Activated naive CD8-positive, alpha-beta T cell treated with anti-CD3 and anti-CD28 coated beads, Interleukin-2, amount 10 ng/mL, durations not matched to agents 7 days and 5 days (primary cell): ENCODE measurements around the gene CHST11. TPM values are rescaled to one million over a fixed set of nuclear protein-coding genes. Genes with fewer than 3 reads are reported as not detected.

Source experiments
- ATAC-seq: fragments of 150-1000 bp; cut with Tn5 transposase; one replicate; pipeline ENCODE4 v1.10.0; 2021; ENCODE audit warnings: low read depth, moderate library complexity
- POLR2A ChIA-PET: fragments of 350-600 bp; sonication (Branson Sonifier 250); formaldehyde crosslinking; loops from one replicate; lab custom pipeline; 2021; ENCODE audit warnings: antibody characterized with exemption; lab: Charles Lee
- DNase-seq: peaks from one replicate; pipeline ENCODE4 v3.0.0; 2021
- H3K27ac Mint-ChIP-seq: one replicate; pipeline ENCODE4 v1.8.0; 2022; ENCODE audit warnings: mild to moderate bottlenecking, mixed read lengths
- H3K27me3 Mint-ChIP-seq: one replicate; pipeline ENCODE4 v1.8.0; 2022; ENCODE audit warnings: mild to moderate bottlenecking, moderate library complexity, mixed read lengths
- H3K36me3 Mint-ChIP-seq: one replicate; pipeline ENCODE4 v1.8.0; 2021; ENCODE audit warnings: mild to moderate bottlenecking, mixed read lengths
- H3K4me1 Mint-ChIP-seq: one replicate; pipeline ENCODE4 v1.8.0; 2021; ENCODE audit warnings: mixed read lengths
- H3K4me3 Mint-ChIP-seq: one replicate; pipeline ENCODE4 v1.8.0; 2022; ENCODE audit warnings: mild to moderate bottlenecking, moderate library complexity, mixed read lengths
- H3K9me3 Mint-ChIP-seq: one replicate; pipeline ENCODE4 v1.8.0; 2021; ENCODE audit warnings: mixed read lengths
- total RNA-seq, 2 experiments: library from RNA; stranded (reverse); gene quantifications; one replicate each; pipeline ENCODE4 v1.2.3, GENCODE V29; 2021

The CHST11 gene
- total RNA-seq, 2 experiments from 2014 or later = 64.9 to 72.9 TPM

- H3K36me3 Mint-ChIP-seq = peaks cover 5% of the 10 kb centered on the region
- H3K27me3 Mint-ChIP-seq = no peaks in the 10 kb centered on the region
- H3K4me3 Mint-ChIP-seq = no peak overlapping the region
- no peaks in the 10 kb centered on the region for H3K9me3 Mint-ChIP-seq
- peak overlapping the region; percentile 31 for H3K27ac Mint-ChIP-seq
- no peak for ATAC-seq
- no peak for DNase-seq
- H3K4me1 Mint-ChIP-seq = peaks cover 26% of the 10 kb centered on the region
- POLR2A ChIA-PET = no interaction called here
Observed at GRCh38 chr12:104714369-104714768, 257.6 kb downstream of the CHST11 start.

DNA sequence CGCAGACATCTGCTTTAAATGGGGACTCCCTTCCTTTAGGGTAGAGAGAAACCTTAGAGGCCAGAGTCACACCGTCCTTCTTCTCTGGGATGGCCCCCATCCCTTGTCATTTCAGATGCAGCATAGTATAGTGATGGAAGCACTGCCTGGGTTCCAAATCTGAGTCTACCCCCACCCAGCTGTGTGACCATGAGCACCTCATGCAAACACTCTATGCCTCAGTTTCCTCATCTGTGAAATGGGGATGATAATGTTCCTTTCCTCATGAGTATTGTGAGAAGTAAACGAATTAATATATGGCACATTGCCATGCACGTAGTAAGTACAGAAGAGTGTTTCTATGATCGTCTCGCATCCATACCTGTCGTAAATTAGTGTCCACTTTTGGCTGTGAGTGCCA, 259.4 kb downstream of the CHST11 start:
- H3K36me3 Mint-ChIP-seq = peaks cover 6% of the 10 kb centered on the region
- H3K9me3 Mint-ChIP-seq = no peaks in the 10 kb centered on the region
- no peak overlapping the region for H3K4me3 Mint-ChIP-seq
- H3K27ac Mint-ChIP-seq = no peak overlapping the region
- POLR2A ChIA-PET = no interaction called here
- no peak for DNase-seq
- ATAC-seq = no peak
- H3K4me1 Mint-ChIP-seq = peaks cover 38% of the 10 kb centered on the region
- no peaks in the 10 kb centered on the region for H3K27me3 Mint-ChIP-seq

- ATAC-seq = no peak
- no peaks in the 10 kb centered on the region for H3K9me3 Mint-ChIP-seq
- POLR2A ChIA-PET = interaction anchor here (0.8 kb wide), 1 partner anchor 8 kb away, joined by 3 read pairs; no protein-coding TSS in a partner anchor
- H3K4me3 Mint-ChIP-seq = no peak overlapping the region
- H3K36me3 Mint-ChIP-seq = peaks cover 10% of the 10 kb centered on the region
- H3K27ac Mint-ChIP-seq = peak overlapping the region; percentile 8
- H3K27me3 Mint-ChIP-seq = no peaks in the 10 kb centered on the region
- DNase-seq = no peak
- H3K4me1 Mint-ChIP-seq = peaks cover 46% of the 10 kb centered on the region
Observed at GRCh38 chr12:104718304-104718929, 261.7 kb downstream of the CHST11 start.

DNA sequence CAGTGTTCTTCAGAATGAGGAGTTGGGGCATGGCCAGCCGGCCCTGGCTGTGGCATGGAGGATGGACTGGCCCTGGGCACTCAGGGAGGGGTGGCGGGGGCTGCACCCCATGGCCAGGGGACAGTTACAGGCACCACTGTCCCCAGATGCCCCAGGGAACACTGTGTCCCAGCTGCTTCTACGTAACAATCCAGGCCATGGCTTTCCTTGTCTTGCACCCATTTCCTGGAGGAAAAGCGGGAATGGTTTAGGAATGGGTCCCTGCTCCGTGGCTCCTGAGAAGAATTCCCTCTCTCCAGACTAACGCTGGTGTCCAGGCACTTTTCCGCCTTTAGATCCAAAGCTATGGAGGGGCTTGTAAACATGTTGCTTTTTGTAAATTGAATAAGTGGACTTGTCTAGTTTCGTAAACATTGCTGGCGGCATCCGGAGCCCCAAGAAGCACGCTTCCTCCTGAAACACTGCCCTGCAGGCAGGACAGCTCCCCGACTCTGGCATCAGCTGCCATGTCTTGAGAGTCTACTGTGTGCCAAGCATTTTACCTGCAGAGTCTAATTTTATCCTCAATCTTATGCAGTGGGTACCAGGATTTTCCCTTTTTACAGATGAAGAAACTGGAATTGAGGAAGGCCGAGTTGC, 263.1 kb downstream of the CHST11 start:
- POLR2A ChIA-PET = interaction anchor here (0.7 to 2.3 kb wide), 9 partner anchors 10 to 262 kb away, joined by 3 to 7 read pairs (median 4); no protein-coding TSS in a partner anchor
- peaks cover 37% of the 10 kb centered on the region for H3K4me1 Mint-ChIP-seq
- ATAC-seq (no peak), DNase-seq (no peak)
- peak overlapping the region; percentile 72 for H3K4me3 Mint-ChIP-seq
- H3K36me3 Mint-ChIP-seq = peaks cover 8% of the 10 kb centered on the region
- no peaks in the 10 kb centered on the region for H3K9me3 Mint-ChIP-seq
- no peaks in the 10 kb centered on the region for H3K27me3 Mint-ChIP-seq
- H3K27ac Mint-ChIP-seq = peak overlapping the region; percentile 78

GRCh38 chr12:104720339-104721038, 263.7 kb downstream of the CHST11 start:
- ATAC-seq = peak; percentile 73
- H3K9me3 Mint-ChIP-seq = no peaks in the 10 kb centered on the region
- peaks cover 9% of the 10 kb centered on the region for H3K36me3 Mint-ChIP-seq
- peak overlapping the region; percentile 78 for H3K27ac Mint-ChIP-seq
- H3K27me3 Mint-ChIP-seq = no peaks in the 10 kb centered on the region
- peak; percentile 78 for DNase-seq
- H3K4me1 Mint-ChIP-seq = peaks cover 37% of the 10 kb centered on the region
- peak overlapping the region; percentile 72 for H3K4me3 Mint-ChIP-seq
- POLR2A ChIA-PET = interaction anchor here (0.7 to 2.3 kb wide), 9 partner anchors 10 to 262 kb away, joined by 3 to 7 read pairs (median 4); no protein-coding TSS in a partner anchor

DNA sequence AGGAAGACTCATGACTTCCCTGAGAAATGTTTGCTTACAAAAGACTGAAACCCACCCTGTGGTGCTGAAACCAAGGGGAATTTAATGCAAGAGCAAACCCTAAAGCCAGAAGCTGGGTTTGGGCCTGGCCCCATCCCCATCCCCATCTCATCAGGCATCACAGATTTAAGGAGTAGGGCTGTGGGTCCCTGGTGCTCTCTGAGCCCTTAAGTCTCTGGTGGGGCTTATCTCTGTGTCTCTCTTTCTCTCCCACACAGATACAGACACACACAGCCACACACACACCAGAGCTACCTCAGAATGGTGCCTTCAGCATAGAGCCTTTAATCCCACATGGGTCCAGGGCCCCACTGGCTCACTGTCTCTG, 264.3 kb downstream of the CHST11 start:
- no peak for DNase-seq
- Mint-ChIP-seq H3K27me3 (no peaks in the 10 kb centered on the region), H3K4me3 (peak overlapping the region; percentile 72), H3K4me1 (peaks cover 38% of the 10 kb centered on the region), H3K36me3 (peaks cover 13% of the 10 kb centered on the region), H3K27ac (peak overlapping the region; percentile 78), H3K9me3 (no peaks in the 10 kb centered on the region)
- peak; percentile 22 for ATAC-seq
- POLR2A ChIA-PET = interaction anchor here (0.9 to 2.3 kb wide), 6 partner anchors 11 to 263 kb away, joined by 3 to 7 read pairs (median 4); no protein-coding TSS in a partner anchor

GRCh38 chr12:104721936-104722335, 265.2 kb downstream of the CHST11 start:
- ATAC-seq (no peak), DNase-seq (no peak)
- Mint-ChIP-seq H3K27me3 (no peaks in the 10 kb centered on the region), H3K27ac (peak overlapping the region; percentile 57), H3K36me3 (peaks cover 15% of the 10 kb centered on the region), H3K4me1 (peaks cover 37% of the 10 kb centered on the region), H3K9me3 (no peaks in the 10 kb centered on the region), H3K4me3 (peak overlapping the region; percentile 7)
- POLR2A ChIA-PET = interaction anchor here (1.7 kb wide), 1 partner anchor 19 kb away, joined by 4 read pairs; no protein-coding TSS in a partner anchor

DNA sequence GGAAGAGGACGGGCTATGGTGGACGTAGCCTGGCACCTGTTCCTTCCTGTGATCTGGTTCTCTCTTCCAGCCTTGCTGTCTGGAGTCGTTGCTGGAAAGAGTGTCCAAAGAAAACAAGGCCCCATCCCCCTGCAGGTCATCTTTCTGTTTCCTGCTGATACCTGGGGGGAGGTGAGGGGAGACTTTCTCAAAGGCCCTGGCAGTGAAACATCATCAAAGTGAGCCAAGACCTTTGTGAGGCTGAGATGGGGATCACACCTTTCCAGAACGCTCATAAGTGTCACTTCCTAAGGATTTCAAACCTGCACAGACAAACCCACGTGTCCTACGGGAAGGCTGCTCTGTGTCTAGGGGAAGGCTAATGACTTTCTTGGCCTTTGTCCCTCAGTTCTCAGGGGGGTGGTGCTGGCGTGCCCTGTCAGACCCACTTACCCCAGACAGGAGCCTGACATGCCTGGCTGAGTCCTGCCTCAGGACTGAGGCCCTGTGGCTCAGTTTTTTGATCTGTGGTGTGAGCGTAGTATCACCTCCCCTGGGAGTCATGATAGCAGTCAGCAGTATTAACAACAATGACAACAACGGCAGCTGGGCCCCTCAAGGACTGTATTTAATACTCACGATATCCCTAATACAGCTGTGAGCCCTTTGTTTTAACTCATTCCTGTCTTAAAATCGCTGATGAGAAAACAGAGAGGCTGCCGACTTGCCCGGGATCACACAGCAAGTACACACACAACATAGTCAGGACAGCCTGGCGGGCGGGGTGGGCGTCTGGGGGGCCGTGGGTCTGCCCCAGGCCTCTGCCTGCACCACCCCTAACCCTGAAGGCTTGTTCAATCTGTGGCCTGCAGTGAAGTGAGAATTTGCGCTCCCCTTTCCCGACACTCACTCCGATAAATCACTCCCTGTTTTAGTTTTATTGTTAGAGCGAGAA, 266.1 kb downstream of the CHST11 start:
- DNase-seq = no peak
- ATAC-seq = no peak
- no peak overlapping the region for H3K4me3 Mint-ChIP-seq
- peaks cover 15% of the 10 kb centered on the region for H3K36me3 Mint-ChIP-seq
- H3K27ac Mint-ChIP-seq = peak overlapping the region; percentile 34
- no peaks in the 10 kb centered on the region for H3K9me3 Mint-ChIP-seq
- peaks cover 39% of the 10 kb centered on the region for H3K4me1 Mint-ChIP-seq
- H3K27me3 Mint-ChIP-seq = no peaks in the 10 kb centered on the region
- POLR2A ChIA-PET = no interaction called here

DNA sequence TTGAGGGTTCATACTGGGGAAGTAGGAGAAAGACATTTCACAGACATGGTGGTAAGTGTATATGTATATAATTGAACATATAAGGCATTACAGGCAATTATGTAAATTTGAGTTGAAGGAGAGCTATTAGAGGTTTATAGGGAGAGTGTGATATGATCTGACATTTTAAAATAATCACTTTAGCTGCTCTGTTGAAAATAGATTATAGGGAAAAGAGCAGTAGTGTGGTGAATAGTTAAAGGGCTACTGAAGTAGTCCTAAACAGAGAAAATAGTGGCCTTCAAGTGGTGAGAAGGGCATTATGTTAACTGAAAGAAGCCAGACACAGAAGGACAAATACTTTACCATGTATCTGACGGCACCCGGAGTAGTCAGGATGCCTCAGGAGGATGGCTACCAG, 267.1 kb downstream of the CHST11 start:
- ATAC-seq (no peak), DNase-seq (no peak)
- H3K27me3 Mint-ChIP-seq = no peaks in the 10 kb centered on the region
- H3K36me3 Mint-ChIP-seq = peaks cover 15% of the 10 kb centered on the region
- POLR2A ChIA-PET = no interaction called here
- no peak overlapping the region for H3K27ac Mint-ChIP-seq
- peaks cover 37% of the 10 kb centered on the region for H3K4me1 Mint-ChIP-seq
- H3K9me3 Mint-ChIP-seq = no peaks in the 10 kb centered on the region
- H3K4me3 Mint-ChIP-seq = no peak overlapping the region

DNA sequence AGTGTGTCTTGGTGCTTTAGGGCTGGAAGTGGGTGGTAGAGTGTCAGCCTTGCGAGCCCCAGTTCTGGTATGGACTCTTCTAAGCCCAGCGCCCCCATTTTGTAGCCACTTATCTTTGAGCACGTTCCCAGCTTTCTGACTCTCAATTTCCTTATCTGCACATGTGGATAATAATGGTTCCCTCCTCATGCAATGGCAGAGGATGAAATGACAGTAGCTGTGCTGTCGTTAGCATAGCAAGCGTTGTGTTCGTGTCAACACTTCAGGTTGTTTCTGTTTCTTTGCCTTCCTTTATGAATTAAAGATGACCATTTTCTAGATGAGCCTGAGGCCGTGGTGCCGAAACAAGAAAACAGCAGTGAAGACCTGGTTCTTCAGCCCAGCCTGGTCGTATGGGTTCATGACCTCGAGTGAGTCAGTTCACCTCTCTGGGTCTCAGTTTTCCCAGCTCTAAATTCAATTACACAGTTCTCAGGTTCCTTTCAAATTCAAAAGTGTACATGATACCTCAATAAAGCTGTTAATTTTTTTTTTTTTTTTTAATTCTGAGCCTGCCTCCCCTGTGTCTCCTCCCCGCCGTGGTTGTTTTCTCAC, 268.3 kb downstream of the CHST11 start:
- no peak for DNase-seq
- Mint-ChIP-seq H3K27ac (no peak overlapping the region), H3K4me1 (peaks cover 43% of the 10 kb centered on the region), H3K4me3 (no peak overlapping the region), H3K9me3 (no peaks in the 10 kb centered on the region), H3K27me3 (no peaks in the 10 kb centered on the region), H3K36me3 (peaks cover 19% of the 10 kb centered on the region)
- no peak for ATAC-seq
- POLR2A ChIA-PET = no interaction called here

DNA sequence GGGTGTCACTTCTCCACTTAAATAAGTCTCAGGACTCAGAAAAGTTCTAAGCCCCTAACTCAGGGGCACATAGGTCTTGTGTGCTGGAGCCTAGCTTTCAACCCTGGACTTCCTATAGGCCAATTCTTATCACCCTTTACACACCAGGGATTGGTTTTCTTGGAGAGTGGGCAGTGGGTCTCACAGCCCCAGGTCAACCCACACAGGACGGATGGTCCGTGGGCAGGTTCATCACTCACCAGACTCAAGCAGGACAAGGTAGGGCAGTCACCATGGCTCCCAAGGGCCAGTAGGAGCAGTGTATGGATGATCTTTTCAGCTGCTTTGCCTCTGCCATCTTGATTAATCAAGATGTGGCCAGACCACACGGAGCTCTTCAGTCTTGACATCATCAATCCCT, 268.9 kb downstream of the CHST11 start:
- H3K9me3 Mint-ChIP-seq = no peaks in the 10 kb centered on the region
- no peak for DNase-seq
- no peaks in the 10 kb centered on the region for H3K27me3 Mint-ChIP-seq
- POLR2A ChIA-PET = no interaction called here
- H3K27ac Mint-ChIP-seq = no peak overlapping the region
- no peak for ATAC-seq
- H3K36me3 Mint-ChIP-seq = peaks cover 19% of the 10 kb centered on the region
- no peak overlapping the region for H3K4me3 Mint-ChIP-seq
- H3K4me1 Mint-ChIP-seq = peaks cover 38% of the 10 kb centered on the region

DNA sequence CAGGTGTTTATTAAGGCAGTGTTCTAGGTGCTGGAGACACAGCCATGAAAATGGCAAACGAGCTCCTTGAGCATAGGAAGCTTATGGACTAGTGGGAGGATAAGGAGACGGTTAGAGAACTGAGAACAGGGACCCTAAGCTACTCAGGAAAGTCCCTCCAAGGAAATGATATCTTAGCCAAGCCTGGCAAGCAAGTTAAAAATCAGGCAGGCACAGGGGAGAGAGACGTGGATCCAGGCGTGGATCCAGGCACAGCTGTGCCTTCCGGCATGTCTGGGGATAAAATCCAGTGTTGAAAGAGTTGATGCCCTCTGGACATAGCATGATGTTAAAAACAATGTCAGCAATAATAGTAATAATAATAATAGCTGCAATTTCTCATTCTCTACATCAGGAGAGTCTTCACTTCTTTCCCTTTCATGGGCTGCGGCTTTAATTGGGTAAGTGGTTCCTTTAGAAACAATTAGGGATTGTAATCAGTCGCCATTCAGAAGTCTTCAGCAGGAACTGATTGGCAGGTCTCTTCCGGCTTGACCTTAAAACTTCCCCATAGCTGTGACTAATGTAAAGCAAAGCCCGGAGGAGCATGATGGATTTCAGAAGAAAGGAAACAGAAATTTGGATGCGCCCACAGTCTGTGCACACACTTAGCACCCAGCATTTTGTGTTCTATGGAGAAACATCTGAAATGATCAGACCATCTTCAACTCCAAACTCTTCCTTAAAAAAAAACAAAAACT, 271.1 kb downstream of the CHST11 start:
- POLR2A ChIA-PET = no interaction called here
- Mint-ChIP-seq H3K9me3 (no peaks in the 10 kb centered on the region), H3K36me3 (peaks cover 14% of the 10 kb centered on the region), H3K4me1 (peaks cover 23% of the 10 kb centered on the region), H3K4me3 (no peak overlapping the region), H3K27me3 (no peaks in the 10 kb centered on the region), H3K27ac (no peak overlapping the region)
- DNase-seq (no peak), ATAC-seq (no peak)
